Measurements from ENCODE around the gene MRPL21.
"Not testable (repeated sequence)": the region's sequence is repeated elsewhere in the genome, so short reads cannot be mapped to it uniquely, and the experiment has no call there.

The MRPL21 gene

GRCh38 chr11:68905421-68906360 lies 2.1 kb upstream of the MRPL21 start:
- no peak for DNase-seq

- peak; percentile 14 to 25 (median 18) for DNase-seq
Observed at GRCh38 chr11:68904248-68904847, 716 bp upstream of the MRPL21 start.

- no peak for DNase-seq
Observed at GRCh38 chr11:68900835-68901381, 2.7 kb downstream of the MRPL21 start.

- DNase-seq: no peak
Observed at GRCh38 chr11:68897441-68897840, 6.2 kb downstream of the MRPL21 start.

- no peak for DNase-seq
Observed at GRCh38 chr11:68896171-68896959, 7.3 kb downstream of the MRPL21 start.

GRCh38 chr11:68893282-68893681 lies 10.3 kb downstream of the MRPL21 start:
- no peak for DNase-seq

- no peak for DNase-seq
Observed at GRCh38 chr11:68892576-68892975, 11.1 kb downstream of the MRPL21 start.

- DNase-seq: no peak
Observed at GRCh38 chr11:68891351-68891948, 12.2 kb downstream of the MRPL21 start.

GRCh38 chr11:68890490-68891231 lies 13.0 kb downstream of the MRPL21 start:
- no peak for DNase-seq

- no peak for DNase-seq
Observed at GRCh38 chr11:68889948-68890446, 13.6 kb downstream of the MRPL21 start.

- not testable (repeated sequence) for DNase-seq
Observed at GRCh38 chr11:68884827-68885226, 18.8 kb downstream of the MRPL21 start.

GRCh38 chr11:68882391-68882790 lies 21.2 kb downstream of the MRPL21 start:
- no peak for DNase-seq

- no peak for DNase-seq
Observed at GRCh38 chr11:68881320-68881719, 22.3 kb downstream of the MRPL21 start.

GRCh38 chr11:68880851-68881250 lies 22.8 kb downstream of the MRPL21 start:
- DNase-seq: no peak

GRCh38 chr11:68878022-68878421 lies 25.6 kb downstream of the MRPL21 start:
- no peak for DNase-seq

- no peak for DNase-seq
Observed at GRCh38 chr11:68872216-68873003, 31.2 kb downstream of the MRPL21 start.

GRCh38 chr11:68870470-68870869 lies 33.2 kb downstream of the MRPL21 start:
- no peak for DNase-seq

- DNase-seq: no peak
Observed at GRCh38 chr11:68868221-68868835, 35.3 kb downstream of the MRPL21 start.

GRCh38 chr11:68867066-68867465 lies 36.6 kb downstream of the MRPL21 start:
- DNase-seq: no peak

GRCh38 chr11:68865241-68865640 lies 38.4 kb downstream of the MRPL21 start:
- DNase-seq: no peak
